Stomach (tissue), 4 donors: ENCODE data around the gene EMC1.

Source experiments
- CTCF ChIP-seq, 7 experiments: fragments of 450-650 bp in 4 of 7; fragments of 200-600 bp in 3 of 7; sonication (generic) in 3 of 7; IDR thresholded peaks; one replicate each; pipeline ENCODE4 v1.5.1; 2016 to 2019; ENCODE audit warnings: antibody characterized with exemption in 7 of 7, control low read depth in 2 of 7, mild to moderate bottlenecking in 1 of 7
- EP300 ChIP-seq: sonication (generic); formaldehyde crosslinking; IDR thresholded peaks from one replicate; pipeline ENCODE4 v1.6.1; 2017; ENCODE audit warnings: antibody characterized with exemption

GRCh38 chr1:19232524-19232846 is 18.8 kb downstream of the EMC1 start:
- TF ChIP-seq CTCF (IDR thresholded peaks at IDR 0.05) (no peak), EP300 (no peak)
